HEK293 (cell line): ENCODE data around the gene TFDP1.

Source experiments
- CTCF ChIA-PET: fragments of 350-600 bp; formaldehyde crosslinking; extraction: SDS; loops from one replicate; lab custom pipeline; 2021; ENCODE audit warnings: antibody characterized with exemption; lab: Yijun Ruan, JAX
- POLR2A ChIA-PET: fragments of 300-600 bp; formaldehyde crosslinking; extraction: SDS; loops from one replicate; lab custom pipeline; 2020; ENCODE audit warnings: antibody characterized with exemption, inconsistent platforms; lab: Yijun Ruan, JAX
- H3K27ac ChIP-seq: fragments of 200-500 bp; sonication (Bioruptor generic); 2 replicates; pipeline ENCODE4 v1.5.1; 2014; ENCODE audit warnings: low read depth, low read length, control low read depth, inconsistent platforms; ENCODE audit errors: extremely low read depth
- H3K36me3 ChIP-seq, 2 experiments: fragments of 200-500 bp in 1 of 2; sonication (Bioruptor generic) in 1 of 2; 1 replicate in 1 of 2; 2 replicates in 1 of 2; pipeline ENCODE4 v1.5.1; 2014 to 2017; ENCODE audit warnings: inconsistent platforms in 2 of 2, low read length in 2 of 2; ENCODE audit not compliant: control insufficient read depth in 2 of 2, insufficient read depth in 1 of 2
- H3K4me1 ChIP-seq: fragments of 200-500 bp; sonication (Bioruptor generic); 2 replicates; pipeline ENCODE4 v1.5.1; 2014; ENCODE audit warnings: mild to moderate bottlenecking, low read length, inconsistent platforms; ENCODE audit not compliant: control insufficient read depth, insufficient read depth
- H3K4me3 ChIP-seq: 2 replicates; pipeline ENCODE4 v1.5.1; 2011; ENCODE audit warnings: low read depth, mild to moderate bottlenecking, control low read depth, low read length, moderate library complexity
- H3K9me3 ChIP-seq: fragments of 200-500 bp; sonication (Bioruptor generic); 2 replicates; pipeline ENCODE4 v1.5.1; 2014; ENCODE audit warnings: low read depth, low read length, inconsistent platforms; ENCODE audit not compliant: control insufficient read depth, insufficient read depth
- GFI1B ChIP-seq: fragments of 450-650 bp; formaldehyde crosslinking; IDR thresholded peaks from 2 replicates; pipeline ENCODE4 v1.5.1; 2016; ENCODE audit warnings: missing biosample characterization, missing genetic modification characterization
- HOXC10 ChIP-seq: sonication (generic); formaldehyde crosslinking; IDR thresholded peaks from 2 replicates; pipeline ENCODE4 v1.8.1; 2023; ENCODE audit warnings: mild to moderate bottlenecking, missing genetic modification reagents
- KLF1 ChIP-seq: fragments of 450-650 bp; formaldehyde crosslinking; IDR thresholded peaks from 2 replicates; pipeline ENCODE4 v1.5.1; 2016; ENCODE audit warnings: missing biosample characterization, missing genetic modification characterization
- REST ChIP-seq: fragments of 450-650 bp; formaldehyde crosslinking; IDR thresholded peaks from 2 replicates; pipeline ENCODE4 v1.5.1; 2016; ENCODE audit warnings: missing biosample characterization, missing genetic modification characterization
- SETDB1 ChIP-seq: IDR thresholded peaks from one replicate; pipeline ENCODE4 v1.6.1; 2017; ENCODE audit warnings: mild to moderate bottlenecking, low read length, moderate library complexity, mixed read lengths; ENCODE audit not compliant: insufficient read length
- ZNF138 ChIP-seq: fragments of 450-650 bp; formaldehyde crosslinking; IDR thresholded peaks from 2 replicates; pipeline ENCODE4 v1.5.1; 2016; ENCODE audit warnings: missing biosample characterization, missing genetic modification characterization, borderline replicate concordance
- ZNF16 ChIP-seq: fragments of 450-650 bp; formaldehyde crosslinking; IDR thresholded peaks from 2 replicates; pipeline ENCODE4 v1.5.1; 2016; ENCODE audit warnings: low read depth, missing biosample characterization, missing genetic modification characterization
- ZNF184 ChIP-seq: fragments of 450-650 bp; IDR thresholded peaks from 2 replicates; pipeline ENCODE4 v1.5.1; 2018; ENCODE audit warnings: missing biosample characterization, mild to moderate bottlenecking, missing genetic modification characterization
- ZNF2 ChIP-seq: fragments of 450-650 bp; formaldehyde crosslinking; IDR thresholded peaks from 2 replicates; pipeline ENCODE4 v1.5.1; 2016; ENCODE audit warnings: missing biosample characterization, missing genetic modification characterization
- ZNF274 ChIP-seq, 2 experiments: fragments of 200-500 bp in 1 of 2; fragments of 450-650 bp in 1 of 2; sonication (Bioruptor generic) in 1 of 2; formaldehyde crosslinking in 1 of 2; IDR thresholded peaks; 2 replicates each; pipeline versions ENCODE4 v1.5.1 to v1.6.1; 2014 to 2016; ENCODE audit warnings: borderline replicate concordance in 1 of 2, inconsistent platforms in 1 of 2, low read length in 1 of 2, missing biosample characterization in 1 of 2, missing genetic modification characterization in 1 of 2
- ZNF302 ChIP-seq: fragments of 450-650 bp; formaldehyde crosslinking; IDR thresholded peaks from 2 replicates; pipeline ENCODE4 v1.5.1; 2016; ENCODE audit warnings: missing biosample characterization, missing genetic modification characterization, low read depth
- ZNF341 ChIP-seq: fragments of 450-650 bp; formaldehyde crosslinking; IDR thresholded peaks from 2 replicates; pipeline ENCODE4; 2016; ENCODE audit warnings: low read depth, missing biosample characterization, missing genetic modification characterization
- ZNF426 ChIP-seq: fragments of 450-650 bp; formaldehyde crosslinking; IDR thresholded peaks from 2 replicates; pipeline ENCODE4 v1.5.1; 2017; ENCODE audit warnings: missing biosample characterization, missing genetic modification characterization, mild to moderate bottlenecking, inconsistent platforms, moderate library complexity
- ZNF449 ChIP-seq: fragments of 450-650 bp; formaldehyde crosslinking; IDR thresholded peaks from 2 replicates; pipeline ENCODE4 v1.5.1; 2017; ENCODE audit warnings: missing biosample characterization, mild to moderate bottlenecking, missing genetic modification characterization, moderate library complexity
- ZNF548 ChIP-seq: fragments of 450-650 bp; formaldehyde crosslinking; IDR thresholded peaks from 2 replicates; pipeline ENCODE4 v1.5.1; 2016; ENCODE audit warnings: missing biosample characterization, missing genetic modification characterization
- ZNF596 ChIP-seq: fragments of 450-650 bp; IDR thresholded peaks from 2 replicates; pipeline ENCODE4 v1.5.0; 2018; ENCODE audit warnings: missing biosample characterization, mild to moderate bottlenecking, missing genetic modification characterization, moderate library complexity
- ZNF677 ChIP-seq: fragments of 450-650 bp; IDR thresholded peaks from 2 replicates; pipeline ENCODE4 v1.5.0; 2018; ENCODE audit warnings: missing biosample characterization, mild to moderate bottlenecking, missing genetic modification characterization, moderate library complexity
- ZNF776 ChIP-seq: fragments of 450-650 bp; formaldehyde crosslinking; IDR thresholded peaks from 2 replicates; pipeline ENCODE4 v1.5.0; 2017; ENCODE audit warnings: missing biosample characterization, missing genetic modification characterization, borderline replicate concordance
- TF ChIP-seq, protein P1 (sequence below): fragments of 450-650 bp; IDR thresholded peaks from 2 replicates; pipeline ENCODE4 v1.5.1; 2018; ENCODE audit warnings: missing biosample characterization, missing genetic modification characterization
- TF ChIP-seq, protein P2 (sequence below): fragments of 450-650 bp; formaldehyde crosslinking; IDR thresholded peaks from 2 replicates; pipeline ENCODE4 v1.5.1; 2016; ENCODE audit warnings: missing biosample characterization, missing genetic modification characterization

The TFDP1 gene

GRCh38 chr13:113550453-113550852, 34.1 kb upstream of the TFDP1 start:
- Histone ChIP-seq H3K9me3 (no peaks in the 10 kb centered on the region), H3K4me1 (no peaks in the 10 kb centered on the region), H3K27ac (no peak overlapping the region), H3K36me3 (peaks cover 0 to 23% of the 10 kb centered on the region in 2 experiments; a peak in 1 of 3 replicates), H3K4me3 (no peak overlapping the region)
- TF ChIP-seq ZNF548 (tag by site-specific recombination) = no peak
- TF ChIP-seq ZNF302 (tag by site-specific recombination) = no peak
- no peak for TF ChIP-seq ZNF2 (tag by site-specific recombination)
- TF ChIP-seq ZNF341 (tag by site-specific recombination) = peak; percentile 83
- POLR2A ChIA-PET = no interaction called here
- CTCF ChIA-PET = no interaction called here

DNA sequence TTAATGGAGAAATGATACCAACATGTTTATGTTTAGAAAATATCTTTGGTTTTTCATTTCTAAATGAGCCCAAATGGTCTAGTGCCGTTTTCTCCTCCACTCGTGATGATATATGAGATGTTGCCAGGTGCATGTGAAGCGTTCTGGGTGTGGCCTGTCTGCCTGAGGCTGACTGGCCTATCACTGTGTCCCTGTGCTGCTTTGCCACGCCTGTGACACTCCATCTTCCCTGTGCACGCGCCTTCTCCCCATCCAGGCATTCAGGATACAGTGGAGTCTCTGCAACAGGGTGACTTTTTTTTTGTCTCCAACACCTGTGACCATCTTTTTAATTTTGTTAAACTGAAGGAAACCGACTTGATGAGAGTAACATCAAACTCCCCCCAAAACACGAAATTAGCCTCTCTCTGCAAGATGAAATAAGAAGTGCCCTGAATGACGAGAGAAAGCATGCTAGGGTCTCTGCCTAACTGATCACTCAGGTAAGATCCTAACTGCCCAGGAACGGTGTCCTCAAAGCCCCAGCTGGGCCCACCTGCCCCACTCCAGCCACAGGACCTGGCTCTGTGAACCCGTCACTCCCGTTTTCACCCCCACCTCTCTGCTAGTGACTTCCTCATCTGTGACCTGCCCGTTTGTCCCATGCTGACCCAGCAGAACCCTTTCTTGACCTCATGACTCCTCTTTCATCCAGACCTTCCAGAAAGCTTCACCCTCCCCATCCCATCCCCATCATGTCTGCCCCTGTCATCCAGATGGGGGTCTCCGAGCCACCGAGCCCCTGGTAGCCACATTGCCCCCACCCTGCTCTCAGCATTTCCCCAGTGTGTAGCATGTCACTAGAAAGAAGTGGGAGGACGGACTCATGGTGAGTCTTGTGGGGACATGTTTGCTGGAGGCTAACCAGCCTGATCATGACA, 33.2 kb upstream of the TFDP1 start:
- no peaks in the 10 kb centered on the region for H3K4me1 ChIP-seq
- H3K9me3 ChIP-seq = no peaks in the 10 kb centered on the region
- H3K27ac ChIP-seq = no peak overlapping the region
- peaks cover 0 to 23% of the 10 kb centered on the region in 2 experiments; a peak in 1 of 3 replicates for H3K36me3 ChIP-seq
- ChIA-PET POLR2A (no interaction called here), CTCF (no interaction called here)
- H3K4me3 ChIP-seq = no peak overlapping the region
- TF ChIP-seq SETDB1 (no peak), REST (tag by site-specific recombination) (no peak), ZNF449 (tag by site-specific recombination) (no peak), ZNF677 (tag by site-specific recombination) (no peak), KLF1 (tag by site-specific recombination) (no peak), ZNF426 (tag by site-specific recombination) (no peak), ZNF596 (tag by site-specific recombination) (no peak), ZNF776 (tag by site-specific recombination) (no peak), HOXC10 (CRISPR knock-in tag) (no peak), GFI1B (no peak), ZNF16 (tag by site-specific recombination) (no peak), ZNF184 (no peak), ZNF138 (no peak), ZNF274 (IDR thresholded peaks at IDR 0.05; ENCODE audit: low read length) (no peak), ZNF274 (tag by site-specific recombination; IDR thresholded peaks at IDR 0.05; ENCODE audit: borderline replicate concordance) (no peak)
- TF ChIP-seq, protein P1, sequence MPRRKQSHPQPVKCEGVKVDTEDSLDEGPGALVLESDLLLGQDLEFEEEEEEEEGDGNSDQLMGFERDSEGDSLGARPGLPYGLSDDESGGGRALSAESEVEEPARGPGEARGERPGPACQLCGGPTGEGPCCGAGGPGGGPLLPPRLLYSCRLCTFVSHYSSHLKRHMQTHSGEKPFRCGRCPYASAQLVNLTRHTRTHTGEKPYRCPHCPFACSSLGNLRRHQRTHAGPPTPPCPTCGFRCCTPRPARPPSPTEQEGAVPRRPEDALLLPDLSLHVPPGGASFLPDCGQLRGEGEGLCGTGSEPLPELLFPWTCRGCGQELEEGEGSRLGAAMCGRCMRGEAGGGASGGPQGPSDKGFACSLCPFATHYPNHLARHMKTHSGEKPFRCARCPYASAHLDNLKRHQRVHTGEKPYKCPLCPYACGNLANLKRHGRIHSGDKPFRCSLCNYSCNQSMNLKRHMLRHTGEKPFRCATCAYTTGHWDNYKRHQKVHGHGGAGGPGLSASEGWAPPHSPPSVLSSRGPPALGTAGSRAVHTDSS (tag by site-specific recombination) = no peak
- TF ChIP-seq, protein P2, sequence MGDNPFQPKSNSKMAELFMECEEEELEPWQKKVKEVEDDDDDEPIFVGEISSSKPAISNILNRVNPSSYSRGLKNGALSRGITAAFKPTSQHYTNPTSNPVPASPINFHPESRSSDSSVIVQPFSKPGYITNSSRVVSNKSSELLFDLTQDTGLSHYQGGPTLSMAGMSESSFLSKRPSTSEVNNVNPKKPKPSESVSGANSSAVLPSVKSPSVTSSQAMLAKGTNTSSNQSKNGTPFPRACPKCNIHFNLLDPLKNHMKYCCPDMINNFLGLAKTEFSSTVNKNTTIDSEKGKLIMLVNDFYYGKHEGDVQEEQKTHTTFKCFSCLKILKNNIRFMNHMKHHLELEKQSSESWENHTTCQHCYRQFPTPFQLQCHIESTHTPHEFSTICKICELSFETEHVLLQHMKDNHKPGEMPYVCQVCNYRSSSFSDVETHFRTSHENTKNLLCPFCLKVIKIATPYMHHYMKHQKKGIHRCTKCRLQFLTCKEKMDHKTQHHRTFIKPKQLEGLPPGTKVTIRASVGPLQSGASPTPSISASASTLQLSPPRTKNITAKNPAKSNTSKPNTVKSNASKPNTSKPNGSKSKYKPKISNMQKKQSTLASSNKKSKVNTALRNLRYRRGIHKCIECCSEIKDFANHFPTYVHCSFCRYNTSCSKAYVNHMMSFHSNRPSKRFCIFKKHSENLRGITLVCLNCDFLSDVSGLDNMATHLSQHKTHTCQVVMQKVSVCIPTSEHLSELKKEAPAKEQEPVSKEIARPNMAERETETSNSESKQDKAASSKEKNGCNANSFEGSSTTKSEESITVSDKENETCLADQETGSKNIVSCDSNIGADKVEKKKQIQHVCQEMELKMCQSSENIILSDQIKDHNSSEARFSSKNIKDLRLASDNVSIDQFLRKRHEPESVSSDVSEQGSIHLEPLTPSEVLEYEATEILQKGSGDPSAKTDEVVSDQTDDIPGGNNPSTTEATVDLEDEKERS = no peak
